Limb (tissue), 2 donors: Measurements from ENCODE around the gene SLC38A9.

ENCODE experiments used
- DNase-seq, 2 donors: peaks; one replicate each; pipeline ENCODE4 v3.0.0-alpha.2; 2016; ENCODE audit errors: extremely low spot score in 2 of 2

Gene SLC38A9

DNA sequence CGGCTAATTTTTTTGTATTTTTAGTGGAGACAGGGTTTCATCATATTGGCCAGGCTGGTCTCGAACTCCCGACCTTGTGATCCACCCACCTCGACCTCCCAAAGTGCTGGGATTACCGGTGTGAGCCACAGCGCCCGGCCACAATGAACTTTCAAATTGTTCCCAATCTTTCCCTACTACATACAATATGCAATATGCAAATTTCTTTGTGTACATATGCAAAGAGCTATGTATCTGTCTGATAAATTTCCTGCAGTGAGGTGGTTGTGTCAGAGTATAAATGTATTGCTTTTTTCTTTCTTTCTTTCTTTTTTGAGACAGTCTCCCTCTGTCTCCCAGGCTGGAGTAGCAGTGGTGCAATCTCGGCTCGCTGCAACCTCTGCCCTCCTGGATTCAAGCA lies 128.5 kb downstream of the SLC38A9 start:
- DNase-seq, result no peak

DNA sequence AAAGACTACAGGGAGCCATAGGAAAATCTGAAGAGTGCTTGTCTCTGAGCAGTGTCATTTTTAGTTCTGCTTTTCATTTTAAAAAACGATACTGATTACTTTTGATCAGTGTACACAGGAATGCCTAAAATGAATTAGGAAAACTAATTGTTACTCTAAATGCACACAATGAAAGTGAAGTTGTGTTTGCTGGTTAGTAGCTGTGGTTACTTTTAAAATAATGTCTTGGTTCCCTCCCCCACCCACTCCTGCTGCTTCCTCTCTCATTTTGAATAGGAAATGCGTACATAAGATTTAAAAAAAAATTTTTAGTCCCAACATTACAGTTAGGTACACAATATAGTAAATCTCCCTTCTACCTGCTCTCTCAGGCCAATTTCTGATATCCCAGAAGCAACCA lies 129.9 kb downstream of the SLC38A9 start:
- no peak for DNase-seq

DNA sequence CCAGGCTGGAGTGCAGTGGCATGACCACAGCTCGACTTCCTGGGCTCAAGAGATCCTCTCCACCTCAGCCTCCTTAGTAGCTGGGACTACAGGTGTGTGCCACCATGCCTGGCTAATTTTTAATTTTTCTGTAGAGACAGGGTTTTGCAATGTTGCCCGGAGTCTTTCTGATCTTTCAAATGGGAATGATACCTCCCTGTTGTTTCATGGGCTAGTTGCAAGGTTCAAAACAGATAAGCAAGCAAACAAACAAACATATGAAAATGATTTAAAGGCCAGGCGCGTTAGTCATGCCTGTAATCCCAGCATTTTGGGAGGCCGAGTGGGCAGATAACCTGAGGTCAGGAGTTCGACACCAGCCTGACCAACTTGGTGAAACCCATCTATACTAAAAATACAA lies 132.1 kb downstream of the SLC38A9 start:
- no peak for DNase-seq

DNA sequence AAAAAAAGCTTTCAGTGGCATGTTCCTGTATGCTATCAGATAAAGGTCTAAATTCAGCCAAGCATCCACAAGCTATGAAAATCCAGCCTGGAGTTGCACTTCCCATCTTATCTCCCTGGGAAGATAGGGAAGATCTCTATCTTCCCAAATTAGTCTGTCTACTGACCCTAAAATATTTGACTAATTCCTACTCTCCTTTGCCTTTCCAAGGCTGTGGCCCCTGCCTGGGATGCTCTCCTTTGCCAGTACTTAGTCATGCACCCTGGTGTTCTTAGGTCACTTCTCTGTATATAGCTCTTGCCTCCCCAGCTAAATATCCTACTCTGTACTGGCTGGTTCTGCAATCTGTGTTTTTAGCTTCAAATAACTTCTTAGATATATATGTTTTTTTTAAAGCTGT lies 133.4 kb downstream of the SLC38A9 start:
- no peak for DNase-seq

DNA sequence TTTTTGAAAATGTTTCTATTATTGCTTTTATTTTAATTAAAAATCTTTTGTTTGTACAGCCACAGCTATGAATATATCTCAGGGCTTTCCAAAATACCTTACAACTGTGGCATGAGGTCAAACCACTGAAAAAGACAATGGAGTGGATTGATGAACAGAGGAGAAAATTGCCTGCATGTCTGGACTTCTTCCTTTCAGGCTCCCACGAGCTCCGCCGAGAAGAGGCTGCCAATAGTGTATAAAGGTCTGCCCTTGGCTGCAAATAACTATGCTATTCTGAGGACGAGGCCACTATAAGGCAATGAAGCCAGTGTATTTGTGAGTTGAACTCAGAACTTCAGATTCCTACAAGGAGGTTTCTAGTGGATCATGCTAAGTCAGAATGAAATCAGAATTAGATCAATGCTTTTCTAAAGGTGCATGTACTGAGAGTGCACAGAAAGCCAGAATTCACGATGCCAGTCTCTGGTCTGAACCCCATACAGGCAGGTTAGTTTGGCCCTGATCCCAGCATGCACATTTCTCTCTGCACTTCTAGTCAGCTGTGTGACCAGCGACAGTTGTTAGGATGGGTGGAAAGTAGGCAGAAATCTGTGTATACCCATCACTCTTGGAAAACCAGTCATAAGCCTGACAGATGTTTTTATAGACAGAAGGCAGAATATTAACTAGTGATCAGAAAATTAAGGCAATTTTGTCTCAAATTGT lies 134.6 kb downstream of the SLC38A9 start:
- no peak for DNase-seq

DNA sequence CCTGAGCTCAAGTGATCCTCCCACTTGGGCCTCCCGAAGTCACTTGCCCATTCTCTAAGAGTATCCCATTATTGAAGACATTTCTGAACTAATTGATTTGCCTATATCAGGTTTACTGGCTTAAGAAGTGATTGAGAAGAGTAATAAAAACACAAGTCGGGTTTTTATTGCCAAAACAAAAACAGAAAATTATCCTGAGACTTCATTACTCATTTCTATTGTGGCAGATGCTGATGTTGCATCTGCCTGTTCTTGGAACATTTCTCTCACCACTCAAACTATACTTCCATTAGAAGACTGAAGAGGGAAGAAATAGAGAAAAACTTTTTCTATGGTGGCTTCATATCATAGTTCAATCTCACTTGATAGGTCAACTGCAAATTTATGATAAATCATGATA lies 135.5 kb downstream of the SLC38A9 start:
- no peak for DNase-seq
